ENCODE data around the gene MRPL55. TPM values are rescaled to one million over a fixed set of nuclear protein-coding genes. Genes with fewer than 3 reads are reported as not detected.

MRPL55 gene
- total and polyA plus RNA-seq, 2 of the 13 experiments (the other 11 are each of a cell fraction or from before 2014, with no cell fraction given), result 58.6 to 92.9 TPM

GRCh38 chr1:228139931-228140723, 31.0 kb upstream of the MRPL55 start, which contains the start of gene GUK1 (continued):
- TF ChIP-seq SNAPC5 (CRISPR knock-in tag; IDR thresholded peaks at IDR 0.05; ENCODE audit: borderline replicate concordance) (no peak), ZSCAN31 (CRISPR knock-in tag; IDR thresholded peaks at IDR 0.05; ENCODE audit: low read depth) (peak; percentile 89), ZBTB44 (CRISPR knock-in tag; IDR thresholded peaks at IDR 0.05) (no peak), AKAP8 (CRISPR knock-in tag; IDR thresholded peaks at IDR 0.05) (peak; percentile 76; the same call in 1 of the 2 replicates), CREB1 (IDR thresholded peaks at IDR 0.05) (peak; percentile 99), CREB1 (CRISPR knock-in tag; IDR thresholded peaks at IDR 0.05) (peak; percentile 95), XBP1 (CRISPR knock-in tag; IDR thresholded peaks at IDR 0.05) (no peak), FOXK2 (IDR thresholded peaks at IDR 0.05) (no peak), TBX3 (IDR thresholded peaks at IDR 0.05; ENCODE audit: borderline replicate concordance) (peak; percentile 57; the same call in 1 of the 2 replicates), ZNF883 (CRISPR knock-in tag; IDR thresholded peaks at IDR 0.05; ENCODE audit: not compliant biosample characterization) (no peak), DR1 (CRISPR knock-in tag; IDR thresholded peaks at IDR 0.05) (peak; percentile 26; the same call in 1 of the 2 replicates), PRMT3 (CRISPR knock-in tag; IDR thresholded peaks at IDR 0.05; ENCODE audit: borderline replicate concordance, low read depth) (no peak), ATF7-NPFF (CRISPR knock-in tag; IDR thresholded peaks at IDR 0.05; ENCODE audit: low read depth) (peak; percentile 49; the same call in 1 of the 2 replicates), TCF7L2 (IDR thresholded peaks at IDR 0.05; ENCODE audit: low read depth, low read length) (no peak), LRRFIP1 (CRISPR knock-in tag; conservative IDR thresholded peaks at IDR 0.05) (no peak), KLF13 (CRISPR knock-in tag; IDR thresholded peaks at IDR 0.05) (no peak), ZBTB20 (CRISPR knock-in tag; IDR thresholded peaks at IDR 0.05; ENCODE audit: borderline replicate concordance, low read depth) (no peak), MNT (IDR thresholded peaks at IDR 0.05) (peak; percentile 74), HNF1B (CRISPR knock-in tag; IDR thresholded peaks at IDR 0.05) (peak; percentile 87), ZNF337 (CRISPR knock-in tag; IDR thresholded peaks at IDR 0.05; ENCODE audit: borderline replicate concordance, low read depth) (no peak), RFX1 (IDR thresholded peaks at IDR 0.05) (no peak), ATM (IDR thresholded peaks at IDR 0.05; ENCODE audit: borderline replicate concordance) (no peak)

Data from HepG2 (cell line).